ENCODE measurements around the gene ZNF207. TPM values are rescaled to one million over a fixed set of nuclear protein-coding genes. Genes with fewer than 3 reads are reported as not detected.

ZNF207 gene
- total and polyA plus RNA-seq, 9 of the 15 experiments (the other 6 are each of a cell fraction or from before 2014, with no cell fraction given), result 123 to 370 (median 250) TPM

- TF ChIP-seq, protein P1, sequence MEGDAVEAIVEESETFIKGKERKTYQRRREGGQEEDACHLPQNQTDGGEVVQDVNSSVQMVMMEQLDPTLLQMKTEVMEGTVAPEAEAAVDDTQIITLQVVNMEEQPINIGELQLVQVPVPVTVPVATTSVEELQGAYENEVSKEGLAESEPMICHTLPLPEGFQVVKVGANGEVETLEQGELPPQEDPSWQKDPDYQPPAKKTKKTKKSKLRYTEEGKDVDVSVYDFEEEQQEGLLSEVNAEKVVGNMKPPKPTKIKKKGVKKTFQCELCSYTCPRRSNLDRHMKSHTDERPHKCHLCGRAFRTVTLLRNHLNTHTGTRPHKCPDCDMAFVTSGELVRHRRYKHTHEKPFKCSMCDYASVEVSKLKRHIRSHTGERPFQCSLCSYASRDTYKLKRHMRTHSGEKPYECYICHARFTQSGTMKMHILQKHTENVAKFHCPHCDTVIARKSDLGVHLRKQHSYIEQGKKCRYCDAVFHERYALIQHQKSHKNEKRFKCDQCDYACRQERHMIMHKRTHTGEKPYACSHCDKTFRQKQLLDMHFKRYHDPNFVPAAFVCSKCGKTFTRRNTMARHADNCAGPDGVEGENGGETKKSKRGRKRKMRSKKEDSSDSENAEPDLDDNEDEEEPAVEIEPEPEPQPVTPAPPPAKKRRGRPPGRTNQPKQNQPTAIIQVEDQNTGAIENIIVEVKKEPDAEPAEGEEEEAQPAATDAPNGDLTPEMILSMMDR (IDR thresholded peaks at IDR 0.05 in 2 of 3, conservative IDR thresholded peaks at IDR 0.05 in 1 of 3; ENCODE audit: insufficient read depth in 2 of 3, low read depth in 1 of 3, low read length in 3 of 3), result peak; percentile 12 to 33 (median 22); a peak in 2 of 6 replicates
- no peak for TF ChIP-seq CEBPG (CRISPR knock-in tag; IDR thresholded peaks at IDR 0.05)
- no peak for TF ChIP-seq CEBPG (tag; conservative IDR thresholded peaks at IDR 0.05 in 1 of 2, IDR thresholded peaks at IDR 0.05 in 1 of 2)
- TF ChIP-seq KDM5B (IDR thresholded peaks at IDR 0.05; ENCODE audit: insufficient replicate concordance, low read depth, low read length), result peak; percentile 21
- 0 out of 2 replicates have a peak, but pooled peaks have one; percentile 25 for TF ChIP-seq XRCC5 (IDR thresholded peaks at IDR 0.05; ENCODE audit: low read depth, low read length)
- TF ChIP-seq IRF1 (CRISPR knock-in tag; IDR thresholded peaks at IDR 0.05; ENCODE audit: borderline replicate concordance), result no peak
- TF ChIP-seq TEAD2 (tag; IDR thresholded peaks at IDR 0.05), result no peak
- TF ChIP-seq GTF3C2 (IDR thresholded peaks at IDR 0.05; ENCODE audit: borderline replicate concordance, extremely low read depth, insufficient read length), result no peak
- no peak for TF ChIP-seq CBX2 (IDR thresholded peaks at IDR 0.05; ENCODE audit: insufficient read depth, low read length, poor library complexity, severe bottlenecking)
- TF ChIP-seq SPI1 (IDR thresholded peaks at IDR 0.05; ENCODE audit: borderline replicate concordance, low read depth, low read length), result no peak
- no peak for TF ChIP-seq CCNT2 (IDR thresholded peaks at IDR 0.05; ENCODE audit: borderline replicate concordance, extremely low read depth, insufficient read length, low read depth, low read length)
- peak; percentile 30; the same call in 1 of the 2 replicates for TF ChIP-seq HBP1 (CRISPR knock-in tag; IDR thresholded peaks at IDR 0.05)
These were observed 8.7 kb upstream of the ZNF207 start (continued) for GRCh38 chr17:32341141-32341856.
